Amniotic stem cell (primary cell): Measurements from ENCODE around the gene FLOT1.
A peak's percentile ranks its signal among the peaks of the same experiment; 100 is the strongest.
"Not testable (repeated sequence)": the region's sequence is repeated elsewhere in the genome, so short reads cannot be mapped to it uniquely, and the experiment has no call there.

Experiments
- DNase-seq: peaks from one replicate; lab custom pipeline; 2025; lab: John Stamatoyannopoulos, UW

FLOT1 gene

GRCh38 chr6:30767158-30767943 lies 24.9 kb upstream of the FLOT1 start:
- no peak for DNase-seq

GRCh38 chr6:30766461-30767157 lies 24.1 kb upstream of the FLOT1 start:
- DNase-seq: no peak

GRCh38 chr6:30765495-30765894 lies 23.0 kb upstream of the FLOT1 start:
- DNase-seq: not testable (repeated sequence)

- not testable (repeated sequence) for DNase-seq
Measured at GRCh38 chr6:30764490-30765043, 22.1 kb upstream of the FLOT1 start.

- DNase-seq: no peak
Measured at GRCh38 chr6:30763618-30764489, 21.4 kb upstream of the FLOT1 start.

GRCh38 chr6:30763155-30763617 lies 20.7 kb upstream of the FLOT1 start:
- DNase-seq: no peak

GRCh38 chr6:30761791-30762429 lies 19.4 kb upstream of the FLOT1 start:
- no peak for DNase-seq

GRCh38 chr6:30760549-30760948 lies 18.1 kb upstream of the FLOT1 start:
- DNase-seq: no peak

GRCh38 chr6:30759575-30760239 lies 17.2 kb upstream of the FLOT1 start:
- DNase-seq: peak; percentile 75

GRCh38 chr6:30757261-30757904 lies 14.9 kb upstream of the FLOT1 start:
- DNase-seq: no peak

GRCh38 chr6:30756405-30757003 lies 14.0 kb upstream of the FLOT1 start:
- not testable (repeated sequence) for DNase-seq

- no peak for DNase-seq
Measured at GRCh38 chr6:30754631-30755030, 12.1 kb upstream of the FLOT1 start.

GRCh38 chr6:30752157-30752927 lies 9.9 kb upstream of the FLOT1 start:
- peak; percentile 97 for DNase-seq

- DNase-seq: no peak
Measured at GRCh38 chr6:30750379-30750668, 7.8 kb upstream of the FLOT1 start.

- DNase-seq: no peak
Measured at GRCh38 chr6:30749554-30750378, 7.3 kb upstream of the FLOT1 start.

GRCh38 chr6:30748851-30749540 lies 6.5 kb upstream of the FLOT1 start:
- no peak for DNase-seq

- no peak for DNase-seq
Measured at GRCh38 chr6:30747902-30748769, 5.6 kb upstream of the FLOT1 start.
